HG02973 (cell line): ENCODE data around the gene TRPV6.

ENCODE experiments used
- ATAC-seq: cut with Tn5 transposase; IDR thresholded peaks from one replicate; pipeline ENCODE4 v1.9.1; 2021; ENCODE audit warnings: moderate library complexity; ENCODE audit not compliant: unreplicated experiment

The TRPV6 gene

DNA sequence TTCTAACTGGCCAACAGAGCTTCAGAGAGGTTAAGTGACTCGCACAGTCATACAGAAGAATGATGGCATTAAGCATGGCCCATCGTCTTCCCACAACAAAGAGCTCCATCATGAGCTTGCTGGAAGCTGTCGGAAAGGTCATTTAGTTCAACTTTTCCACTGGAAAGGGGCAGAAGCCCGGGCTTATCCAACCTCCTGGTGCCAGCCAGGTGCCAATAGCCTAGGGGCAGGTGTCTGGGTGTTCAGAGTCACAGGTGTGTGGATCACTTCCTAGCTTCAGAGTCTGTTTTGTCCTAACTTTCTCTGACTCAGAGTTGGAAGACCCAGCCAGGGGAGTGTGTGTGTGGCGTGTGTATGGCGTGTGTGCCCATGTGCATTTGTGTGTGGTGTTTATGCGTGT lies 1.3 kb upstream of the TRPV6 start:
- no peak for ATAC-seq

DNA sequence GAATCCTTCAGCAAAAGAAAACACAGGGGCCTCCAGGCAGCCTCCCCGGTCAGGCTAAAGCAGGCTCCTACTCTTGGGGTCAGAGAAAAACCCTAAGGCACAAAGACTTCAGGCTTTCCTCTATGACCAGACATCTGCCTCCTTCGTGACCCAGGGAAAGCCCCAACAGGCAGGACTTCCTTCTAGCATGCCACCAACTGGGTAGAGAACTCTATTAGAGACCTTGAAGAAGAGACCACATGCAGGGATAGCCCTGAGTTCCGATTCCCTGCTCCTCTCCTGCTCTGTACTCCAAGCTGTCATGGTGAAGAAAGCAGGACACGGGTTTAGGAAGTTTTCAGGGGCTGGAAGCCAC lies 1.3 kb downstream of the TRPV6 start:
- no peak for ATAC-seq

DNA sequence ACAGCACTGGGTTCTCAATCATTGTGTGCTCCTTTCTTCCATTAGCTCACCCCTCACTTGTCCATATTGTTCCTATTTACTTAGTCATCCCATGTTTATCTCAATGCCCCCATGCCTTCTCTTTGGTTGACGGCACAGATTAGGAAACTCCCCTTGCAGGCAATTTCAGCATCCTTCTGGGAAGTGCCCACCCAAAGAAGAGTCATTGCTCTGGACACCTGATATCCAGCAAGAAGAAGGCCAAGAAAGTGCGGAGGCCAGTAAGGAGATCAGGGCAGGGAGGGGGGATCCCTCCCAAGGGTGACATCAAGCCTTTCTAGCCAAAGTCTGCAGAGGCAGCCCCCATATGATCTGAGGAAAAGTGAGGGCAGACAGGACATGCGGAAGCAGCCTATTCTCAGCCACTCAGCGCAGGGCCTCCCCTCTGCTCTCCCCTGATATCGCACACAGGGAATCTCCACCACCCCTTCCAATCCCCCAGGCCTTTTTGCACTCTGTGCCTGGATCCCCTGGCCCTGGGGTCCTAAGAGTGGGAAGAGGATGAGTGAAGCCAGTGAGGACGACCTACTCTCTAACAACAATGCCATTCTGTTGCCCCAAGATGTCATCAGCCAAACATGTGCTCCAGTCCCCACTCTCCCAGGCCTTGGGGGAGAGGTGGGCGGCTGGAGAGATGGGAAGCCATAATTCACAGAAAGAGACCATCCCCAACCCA lies 1.8 kb downstream of the TRPV6 start:
- no peak for ATAC-seq

DNA sequence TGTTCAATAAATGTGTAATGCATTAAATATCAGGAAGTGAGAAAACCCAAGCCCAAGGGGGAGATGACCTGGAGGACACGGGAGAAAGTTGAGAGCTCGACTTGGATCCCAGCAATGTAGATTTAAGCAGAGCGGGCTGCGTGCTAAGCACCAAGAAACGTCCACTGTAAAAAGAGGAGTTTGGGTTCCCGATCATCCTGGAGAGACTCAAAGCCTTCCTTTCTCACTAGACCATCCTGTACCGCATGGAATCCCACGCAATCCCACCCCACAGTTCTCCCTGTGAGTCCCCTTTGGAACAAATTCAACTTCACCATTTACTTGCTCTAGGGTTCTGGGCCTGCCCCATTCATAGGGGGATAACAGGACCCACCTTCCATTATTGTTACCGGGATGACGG lies 2.4 kb downstream of the TRPV6 start:
- ATAC-seq: no peak

DNA sequence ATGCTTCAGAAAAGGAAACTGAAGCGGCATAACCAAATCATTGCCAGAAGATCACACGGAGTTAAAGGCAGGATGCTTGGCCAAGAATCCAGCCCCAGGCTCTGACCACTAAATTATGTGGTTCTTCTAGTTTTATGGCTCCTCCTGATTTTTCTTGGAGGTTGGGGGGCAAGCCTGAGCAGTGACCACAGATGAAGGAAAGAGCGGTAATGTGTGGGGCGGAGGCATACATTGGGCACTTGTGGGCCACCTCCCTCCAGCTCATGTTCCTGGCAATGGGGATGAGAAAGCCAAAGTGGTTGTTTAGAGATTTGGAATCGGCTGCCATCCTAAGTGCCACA lies 3.2 kb downstream of the TRPV6 start:
- no peak for ATAC-seq

DNA sequence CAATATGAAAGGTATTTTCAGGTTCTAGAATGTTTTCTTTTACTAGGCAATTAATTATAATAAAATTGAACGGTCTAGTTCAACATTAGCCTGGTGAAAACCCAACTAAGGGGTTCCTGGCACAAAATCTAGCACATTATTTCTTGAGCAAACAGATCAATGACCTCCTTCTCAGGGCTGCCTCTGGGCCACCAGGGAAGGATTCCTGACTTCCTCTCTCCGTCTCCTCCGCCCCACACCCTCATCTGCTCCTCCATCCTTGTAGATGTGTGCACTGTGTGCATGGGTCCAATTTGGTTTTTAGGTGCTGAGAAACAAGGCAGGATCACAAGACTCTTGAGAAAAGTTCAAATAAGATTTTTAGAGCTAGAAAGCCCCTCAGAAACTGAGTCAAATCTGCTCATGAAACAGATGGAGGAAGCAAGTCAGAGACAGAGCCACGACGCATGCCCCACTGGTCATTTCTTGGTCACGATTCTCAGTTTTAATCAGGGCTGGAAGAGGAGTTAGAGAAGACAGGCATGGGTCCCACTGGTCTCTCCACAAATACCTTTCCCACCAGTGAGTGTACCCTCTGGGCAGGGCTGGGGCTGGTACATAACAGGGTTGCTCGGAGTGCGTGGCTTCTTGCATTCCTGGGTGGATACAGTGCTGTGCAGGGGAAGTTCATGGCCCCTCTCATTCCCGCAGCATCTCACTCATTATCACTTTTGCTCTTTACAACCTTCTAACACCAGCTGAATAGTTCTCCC lies 3.8 kb downstream of the TRPV6 start:
- no peak for ATAC-seq

DNA sequence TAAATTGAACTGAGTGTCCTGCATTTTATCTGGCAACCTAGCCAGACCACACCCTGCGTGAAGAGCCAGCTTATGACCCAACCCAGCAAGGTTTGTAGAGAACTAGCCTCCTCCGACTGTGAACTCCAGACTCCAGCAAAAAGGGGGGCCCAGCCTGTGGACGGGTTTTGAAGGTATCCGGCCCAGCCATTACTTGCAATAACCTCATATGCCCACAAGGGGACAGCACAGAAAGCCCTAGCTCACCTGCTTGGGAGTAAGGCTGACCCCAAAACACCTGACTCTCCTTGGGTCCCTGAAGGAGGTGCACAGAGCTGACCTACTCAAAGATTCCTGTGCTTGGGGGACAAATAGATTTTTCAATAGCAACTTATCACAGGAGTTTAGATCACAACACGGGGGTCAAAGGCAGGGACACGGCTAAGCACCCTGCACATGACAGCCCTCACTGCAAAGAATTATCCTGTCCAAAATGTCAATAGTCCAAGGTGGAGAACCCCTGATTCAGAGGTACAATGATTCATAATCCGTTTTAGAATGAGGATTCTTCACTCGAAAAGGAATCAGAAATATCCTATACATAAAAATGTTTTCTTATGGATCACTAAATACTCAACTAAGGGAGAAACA lies 4.6 kb downstream of the TRPV6 start:
- peak; percentile 68 for ATAC-seq

DNA sequence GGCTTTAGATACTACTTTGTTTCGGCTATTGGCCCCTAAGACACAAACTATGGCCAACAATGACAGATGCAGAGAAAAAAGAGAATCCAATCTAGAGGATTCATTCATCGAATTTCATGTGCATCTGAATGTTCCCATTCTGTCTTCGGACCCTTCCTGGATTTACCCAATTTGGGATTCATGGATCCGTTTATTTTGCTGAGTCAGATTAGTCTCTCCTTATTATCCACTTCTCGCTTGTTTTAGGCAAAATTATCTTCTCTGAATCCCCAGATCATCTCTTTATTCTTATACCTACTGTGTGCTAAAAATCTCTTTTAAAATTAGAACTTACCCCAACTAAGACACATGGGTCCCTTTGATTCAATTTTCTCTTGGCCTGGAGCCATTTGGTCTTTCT lies 6.5 kb downstream of the TRPV6 start:
- ATAC-seq: no peak

DNA sequence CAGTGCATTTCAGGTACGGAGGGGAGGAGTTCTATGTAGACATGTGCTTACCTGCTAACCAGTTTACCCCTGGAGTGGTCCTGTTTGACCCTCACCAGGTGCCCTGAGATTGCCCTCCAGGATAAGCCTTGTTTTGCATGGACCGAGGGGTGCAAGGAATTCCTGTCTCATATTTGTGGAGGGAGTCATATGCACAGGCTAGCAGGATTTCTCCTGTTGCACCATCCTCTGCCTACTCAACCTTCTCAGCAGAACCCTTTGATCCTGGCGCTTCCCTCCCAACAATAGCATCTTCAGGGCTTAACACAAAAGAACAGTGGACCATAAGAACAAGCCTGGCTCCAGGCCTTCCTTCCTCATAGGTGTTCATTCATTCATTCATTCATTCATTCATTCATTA lies 7.2 kb downstream of the TRPV6 start:
- ATAC-seq: no peak

DNA sequence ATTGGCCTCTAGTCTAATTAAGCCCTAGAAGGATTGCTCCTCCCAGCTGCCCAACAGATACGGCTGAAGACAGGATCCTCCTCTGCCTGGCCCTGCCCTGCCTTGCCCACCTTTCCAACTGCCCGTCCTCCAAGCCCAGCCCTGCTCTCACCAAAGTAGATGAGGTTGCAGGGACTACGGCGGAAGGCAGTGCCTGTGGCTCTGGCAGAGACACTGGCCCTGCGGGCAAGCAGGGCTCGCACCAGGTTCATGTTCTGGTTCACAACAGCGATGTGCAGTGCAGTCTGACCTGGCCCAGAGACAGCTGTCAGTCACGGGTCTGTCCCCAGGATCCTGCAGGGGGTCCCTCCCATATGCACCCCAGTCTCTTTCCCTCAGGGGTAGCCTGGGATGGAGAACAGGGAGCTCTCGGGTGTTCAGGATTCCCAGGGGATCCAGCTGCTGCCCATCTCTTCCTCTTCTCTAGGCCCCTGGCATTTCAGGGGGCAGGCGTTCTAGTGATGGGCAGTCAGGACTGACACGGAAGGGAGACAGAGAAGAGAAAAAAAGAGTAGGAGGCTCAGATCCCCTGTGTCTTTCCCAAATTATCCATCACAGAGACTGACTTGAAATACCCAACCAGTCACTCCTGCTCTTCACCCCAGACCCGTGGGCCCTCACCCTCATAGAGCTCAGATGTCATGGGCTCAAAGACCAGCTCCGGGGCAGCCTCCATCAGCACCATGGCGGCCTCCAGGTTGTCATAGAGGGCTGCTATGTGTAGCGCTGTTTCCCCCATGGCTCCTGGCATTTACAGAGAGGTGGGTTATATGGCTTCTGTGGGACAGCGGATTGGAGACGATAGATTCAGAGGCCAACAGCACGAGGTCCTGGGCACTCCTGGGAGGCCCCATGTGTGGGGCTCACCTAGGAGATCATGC lies 8.3 kb downstream of the TRPV6 start:
- no peak for ATAC-seq

DNA sequence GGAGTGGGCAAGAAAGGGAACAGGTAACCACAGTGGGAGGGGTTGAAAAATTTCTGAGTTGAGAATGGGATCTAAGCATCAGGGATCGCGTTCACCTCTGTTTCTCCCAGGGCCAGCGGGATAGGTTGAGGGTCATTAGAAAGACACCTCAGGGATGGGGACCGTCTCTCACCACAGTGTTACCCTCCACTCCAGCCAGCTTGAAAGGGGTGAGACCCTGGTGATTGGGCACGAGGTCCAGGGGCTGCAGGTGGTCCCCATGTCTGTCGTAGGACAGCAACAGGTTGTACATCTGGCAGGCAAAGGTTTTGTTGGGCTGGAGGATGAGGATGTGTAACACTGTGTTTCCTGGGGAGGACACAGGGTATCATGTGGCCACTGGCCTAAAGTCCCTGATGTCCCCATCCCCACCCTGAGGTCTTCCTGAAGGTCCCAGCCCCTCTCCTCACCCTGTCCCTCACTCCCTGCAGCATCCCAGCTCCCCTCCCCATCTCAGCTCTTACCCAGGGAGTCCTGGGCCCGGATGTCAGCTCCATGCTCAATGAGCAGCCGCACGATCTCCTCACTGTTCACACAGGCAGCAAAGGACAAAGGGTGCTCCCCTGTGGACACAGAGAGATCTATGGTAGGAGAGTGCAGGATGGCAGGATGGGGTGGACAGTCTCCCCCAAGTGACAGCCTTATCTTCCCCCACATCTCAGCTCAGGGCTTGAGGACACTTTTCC lies 9.1 kb downstream of the TRPV6 start:
- ATAC-seq: no peak

DNA sequence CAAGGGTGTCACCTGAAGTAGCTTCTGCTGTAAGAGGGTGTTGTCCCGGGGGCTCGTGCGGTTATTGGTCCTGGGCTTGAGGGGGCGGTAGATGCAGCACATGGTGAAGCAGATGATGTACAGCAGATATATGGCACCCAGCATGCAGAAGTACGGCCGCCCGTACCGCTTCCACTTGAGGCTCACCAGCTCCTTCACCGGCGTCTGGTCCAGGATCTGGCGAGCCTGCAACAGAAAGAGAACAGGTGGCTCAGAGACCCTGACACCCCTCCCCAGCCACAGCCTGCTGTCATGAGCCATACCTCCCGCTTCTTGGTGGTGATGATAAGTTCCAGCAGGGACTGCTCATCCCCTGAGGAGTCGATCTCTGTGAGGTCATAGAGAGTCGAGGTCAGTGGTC lies 10.1 kb downstream of the TRPV6 start:
- ATAC-seq: no peak

DNA sequence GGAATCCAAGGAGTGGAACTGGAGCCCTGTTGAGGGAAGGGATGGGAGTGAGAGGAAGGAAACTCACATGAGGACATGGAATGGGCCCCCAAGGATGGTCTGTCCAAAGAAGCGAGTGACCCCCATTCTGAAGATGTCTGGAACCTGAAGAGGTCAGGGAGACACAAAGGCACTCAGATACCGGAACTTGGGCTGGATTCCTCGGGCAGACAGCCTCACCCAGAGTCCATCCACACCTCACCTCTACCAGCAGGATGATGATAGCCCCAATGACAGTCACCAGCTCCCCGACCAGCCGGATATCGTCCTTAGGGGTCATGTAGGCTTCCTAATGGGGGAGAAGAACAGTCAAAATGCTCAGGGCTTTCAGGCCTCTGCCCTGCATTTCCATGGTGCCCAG lies 10.7 kb downstream of the TRPV6 start:
- no peak for ATAC-seq

DNA sequence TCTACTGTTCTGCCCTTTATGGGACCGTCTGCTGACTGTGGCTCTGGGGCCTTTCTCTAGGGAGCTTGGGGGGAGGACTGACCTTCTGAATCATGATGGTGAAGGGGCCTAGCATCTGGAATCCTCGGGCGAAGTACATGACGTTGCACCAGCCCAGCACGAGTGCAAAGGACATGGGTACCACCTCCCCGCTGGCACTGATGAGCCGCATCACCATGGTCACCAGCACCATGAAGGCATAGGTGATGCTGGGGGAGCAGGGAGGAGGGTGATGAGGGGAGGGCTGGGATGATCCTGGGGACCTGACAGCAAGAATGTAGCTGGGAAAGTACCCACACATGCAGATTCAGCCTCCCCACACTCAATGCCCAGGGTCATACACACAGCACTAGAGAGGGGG lies 11.1 kb downstream of the TRPV6 start:
- ATAC-seq: no peak

DNA sequence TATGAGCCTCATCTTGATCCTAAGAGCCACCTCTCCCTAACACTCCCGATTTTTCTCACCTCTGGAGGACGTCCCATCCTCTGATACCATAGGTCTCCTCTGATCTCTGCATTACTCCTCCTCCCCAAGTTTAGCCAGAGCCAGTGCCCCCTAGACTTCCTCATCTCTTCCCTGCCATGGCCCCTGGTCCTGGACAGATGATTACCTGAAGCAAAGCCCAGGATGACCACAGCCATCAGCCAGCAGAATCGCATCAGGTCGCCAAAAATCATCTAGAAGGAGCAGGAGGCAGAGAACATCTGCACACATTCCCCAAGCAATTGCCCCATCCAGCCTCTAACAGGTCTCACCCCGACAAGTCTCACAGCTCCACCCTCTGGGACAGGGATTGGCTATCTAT lies 11.7 kb downstream of the TRPV6 start:
- no peak for ATAC-seq

DNA sequence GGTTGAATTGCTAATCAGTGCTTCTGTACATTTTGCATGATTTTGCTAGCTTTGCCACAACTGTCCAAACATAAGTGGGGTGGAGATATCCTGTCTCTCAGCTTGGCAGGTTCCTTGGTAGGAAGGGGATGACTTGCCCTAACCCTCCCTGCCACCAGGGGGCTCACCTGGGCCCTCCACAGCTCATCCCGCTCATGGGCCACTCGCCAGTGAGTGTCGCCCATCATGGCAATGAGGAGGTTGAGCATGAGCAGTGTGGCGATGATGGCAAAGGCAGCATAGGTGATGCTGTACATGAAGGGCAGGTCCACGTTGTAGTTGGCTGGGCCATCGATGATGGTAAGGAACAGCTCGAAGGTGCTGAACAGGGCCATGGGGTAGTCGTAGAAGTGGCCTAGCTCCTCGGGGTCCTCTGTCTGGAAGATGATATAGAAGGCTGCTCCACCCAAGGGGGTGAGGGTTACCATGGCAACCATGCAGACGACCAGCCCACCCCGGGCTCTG lies 12.2 kb downstream of the TRPV6 start:
- peak; percentile 78 for ATAC-seq

DNA sequence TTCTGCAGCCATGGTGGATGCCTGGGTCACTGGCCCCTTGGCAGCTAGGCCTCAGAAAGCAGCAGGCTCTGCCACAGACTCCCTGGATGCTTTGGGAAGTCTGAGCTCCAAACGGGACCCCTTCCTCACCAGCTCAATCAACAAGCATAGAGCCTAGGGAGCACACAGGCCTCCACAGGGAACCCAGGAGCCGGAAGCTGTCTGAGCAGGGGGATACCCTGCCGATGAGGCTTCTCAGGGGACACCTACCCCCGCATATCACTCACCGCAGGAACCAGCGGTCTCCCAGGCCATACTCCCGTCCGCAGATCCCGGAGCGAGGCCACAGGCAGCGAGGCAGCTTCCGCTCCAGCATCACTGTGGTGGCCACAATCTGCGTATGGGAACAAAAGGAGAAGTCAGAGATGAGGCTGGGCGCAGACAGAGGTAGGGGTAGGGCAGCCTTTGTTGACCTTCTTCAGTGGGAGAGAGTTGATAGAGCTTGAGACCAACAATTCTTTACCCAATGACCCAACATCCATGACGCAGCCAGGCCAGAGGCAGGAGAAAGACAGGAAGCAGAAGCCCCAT lies 13.4 kb downstream of the TRPV6 start:
- no peak for ATAC-seq

DNA sequence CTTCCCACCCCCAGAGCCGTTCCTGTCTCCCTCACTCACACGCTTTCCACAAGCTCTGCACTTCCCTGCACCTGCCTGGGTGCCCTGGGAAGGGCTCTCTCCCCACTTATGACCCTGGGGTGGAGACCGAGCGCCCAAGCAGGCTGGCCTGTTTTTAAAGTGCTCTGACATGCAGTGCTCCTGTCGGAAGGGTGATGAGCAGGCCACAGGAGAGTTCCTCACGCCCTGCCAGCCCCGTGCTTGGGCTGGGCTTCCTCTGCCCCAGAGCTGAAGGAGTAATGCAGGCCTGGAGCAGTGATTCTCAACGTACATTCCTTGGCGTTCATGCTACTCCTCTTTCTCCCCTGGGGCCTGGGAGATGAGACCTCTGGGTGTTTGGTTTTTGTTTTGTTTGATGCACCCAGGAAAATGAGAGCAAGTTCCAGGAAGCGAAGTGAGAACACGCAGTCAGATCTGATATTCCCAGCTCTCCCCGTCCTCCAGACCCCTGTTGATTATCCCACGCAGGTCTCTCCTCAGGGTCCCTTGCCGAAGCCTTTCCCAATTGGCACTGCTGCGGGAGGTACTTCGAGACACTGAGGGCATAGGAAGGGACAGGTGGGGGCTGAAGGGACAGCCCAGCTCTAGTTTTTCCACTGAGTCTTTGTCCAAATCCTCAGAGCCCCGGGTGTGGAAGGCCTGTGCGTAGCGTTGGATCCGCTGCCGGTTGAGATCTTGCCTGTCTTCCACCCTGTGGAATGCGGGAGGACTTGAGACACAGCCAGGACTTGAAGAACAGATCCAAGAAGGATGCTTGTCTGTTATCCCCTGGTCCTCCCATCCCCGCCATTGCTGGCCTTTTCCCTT lies 14.1 kb downstream of the TRPV6 start:
- ATAC-seq: no peak

DNA sequence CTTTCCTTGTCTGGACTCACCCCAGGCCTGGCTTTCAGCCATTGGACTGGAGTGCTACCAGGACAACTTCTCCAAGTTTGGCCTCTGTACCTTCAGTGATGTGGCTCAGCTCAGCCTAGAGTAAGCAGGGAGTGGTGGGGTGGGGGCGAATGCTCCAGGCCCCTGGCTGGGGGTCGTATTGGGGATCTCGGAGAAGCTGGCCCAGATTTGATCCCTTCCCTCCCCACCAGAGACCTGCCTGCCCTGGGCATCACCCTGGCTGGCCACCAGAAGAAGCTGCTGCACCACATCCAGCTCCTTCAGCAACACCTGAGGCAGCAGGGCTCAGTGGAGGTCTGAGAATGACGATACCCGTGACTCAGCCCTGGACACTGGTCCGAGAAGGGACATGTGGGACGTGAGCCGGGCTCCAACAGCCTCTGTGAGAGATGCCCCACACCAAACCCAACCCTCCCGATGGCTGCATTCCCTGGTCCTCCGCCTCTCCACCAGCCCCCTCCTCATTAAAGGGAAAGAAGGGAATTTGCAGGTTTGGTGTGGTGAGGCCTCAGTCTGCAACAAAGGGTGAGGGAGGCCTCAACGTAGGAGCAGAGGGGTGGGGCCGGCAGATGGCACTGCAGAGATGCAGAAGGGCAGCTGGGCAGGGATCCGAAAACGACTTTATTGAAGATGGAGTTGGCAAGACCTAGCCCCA lies 14.8 kb downstream of the TRPV6 start:
- no peak for ATAC-seq
